Neural crest cell (in vitro differentiated cells): ENCODE measurements around the gene PKP2. TPM values are rescaled to one million over a fixed set of nuclear protein-coding genes. Genes with fewer than 3 reads are reported as not detected.

Source experiments
- DNase-seq: peaks from one replicate; pipeline ENCODE4 v3.0.0; 2021; ENCODE audit warnings: low read depth, mixed read lengths, low spot score
- H3K27ac Mint-ChIP-seq: one replicate; pipeline ENCODE4 v1.8.0; 2021; ENCODE audit warnings: mild to moderate bottlenecking, mixed read lengths; ENCODE audit not compliant: unreplicated experiment
- H3K27me3 Mint-ChIP-seq: 2 replicates; pipeline ENCODE4 v1.8.0; 2021; ENCODE audit warnings: low read depth, mild to moderate bottlenecking, mixed read lengths
- H3K36me3 Mint-ChIP-seq: 2 replicates; pipeline ENCODE4 v1.8.0; 2021; ENCODE audit warnings: low read depth, mild to moderate bottlenecking, mixed read lengths
- H3K4me1 Mint-ChIP-seq: 2 replicates; pipeline ENCODE4 v1.8.0; 2021; ENCODE audit warnings: mixed read lengths
- H3K4me3 Mint-ChIP-seq: one replicate; pipeline ENCODE4 v1.8.0; 2021; ENCODE audit warnings: mild to moderate bottlenecking, mixed read lengths
- H3K9me3 Mint-ChIP-seq: 2 replicates; pipeline ENCODE4 v1.8.0; 2021; ENCODE audit warnings: mixed read lengths
- total RNA-seq: library from RNA; stranded (reverse); gene quantifications from 2 replicates; pipeline ENCODE4 v1.2.1, GENCODE V29; 2021
- TF ChIP-seq, protein P1 (sequence below): fragments of 200-600 bp; sonication (generic); conservative IDR thresholded peaks from 2 replicates; pipeline ENCODE4 v1.5.0; 2021; ENCODE audit warnings: antibody characterized with exemption, mild to moderate bottlenecking

The PKP2 gene
- total RNA-seq, 1 donor from 2014 or later: 3.6 TPM

DNA sequence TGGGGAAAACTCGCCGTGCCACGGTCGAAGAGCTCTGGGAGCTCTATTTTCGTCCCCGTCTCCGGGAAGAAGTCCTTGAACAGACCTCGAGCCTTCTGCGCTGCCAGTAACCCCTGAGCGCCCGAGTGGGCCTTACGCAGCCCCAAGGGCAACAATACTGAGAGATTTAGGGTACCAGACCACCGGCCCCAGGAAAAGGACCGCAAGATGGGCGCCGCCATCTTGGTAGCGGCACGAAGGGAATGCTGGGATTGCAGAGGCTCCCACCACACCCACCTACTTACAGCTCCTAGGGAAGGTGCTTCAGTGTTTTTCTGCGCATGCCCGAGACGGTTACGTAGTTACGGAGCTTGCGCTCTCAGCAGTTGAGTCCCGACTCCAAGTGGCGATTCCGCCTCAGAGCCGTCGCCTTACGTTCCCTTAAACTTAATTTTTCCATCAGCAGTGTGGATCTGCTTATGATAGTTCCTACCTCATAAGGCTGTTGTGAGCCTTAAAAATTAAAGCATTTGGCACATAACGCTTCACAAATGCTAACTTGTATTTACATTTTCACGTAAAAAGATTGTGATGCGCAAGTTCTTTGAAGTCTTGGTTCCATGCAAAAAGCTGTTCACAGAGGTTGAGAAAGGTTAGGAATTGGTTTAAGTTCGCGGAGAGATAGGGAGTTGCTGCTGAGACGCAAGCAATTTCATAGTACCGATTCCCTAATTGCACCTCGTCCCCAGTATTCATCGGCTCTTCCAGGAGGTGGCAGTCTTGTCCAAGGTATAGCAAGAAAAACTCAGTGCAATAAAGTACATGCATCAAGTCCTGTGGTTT lies 140.7 kb downstream of the PKP2 start, which contains the start of gene YARS2:
Gene YARS2 (minus strand): TSS at position 244 of the 822 bp plus-strand sequence. CDS start 23 bp downstream, at position 221.
- Mint-ChIP-seq H3K27me3 (peaks cover 3% of the 10 kb centered on the region), H3K27ac (peak within 1 kb of the TSS; percentile 76), H3K36me3 (no peaks in the 10 kb centered on the region), H3K4me1 (peaks cover 19% of the 10 kb centered on the region), H3K9me3 (no peaks in the 10 kb centered on the region), H3K4me3 (peak within 1 kb of the TSS; percentile 89)
- DNase-seq: peak; percentile 83
- TF ChIP-seq, protein P1, sequence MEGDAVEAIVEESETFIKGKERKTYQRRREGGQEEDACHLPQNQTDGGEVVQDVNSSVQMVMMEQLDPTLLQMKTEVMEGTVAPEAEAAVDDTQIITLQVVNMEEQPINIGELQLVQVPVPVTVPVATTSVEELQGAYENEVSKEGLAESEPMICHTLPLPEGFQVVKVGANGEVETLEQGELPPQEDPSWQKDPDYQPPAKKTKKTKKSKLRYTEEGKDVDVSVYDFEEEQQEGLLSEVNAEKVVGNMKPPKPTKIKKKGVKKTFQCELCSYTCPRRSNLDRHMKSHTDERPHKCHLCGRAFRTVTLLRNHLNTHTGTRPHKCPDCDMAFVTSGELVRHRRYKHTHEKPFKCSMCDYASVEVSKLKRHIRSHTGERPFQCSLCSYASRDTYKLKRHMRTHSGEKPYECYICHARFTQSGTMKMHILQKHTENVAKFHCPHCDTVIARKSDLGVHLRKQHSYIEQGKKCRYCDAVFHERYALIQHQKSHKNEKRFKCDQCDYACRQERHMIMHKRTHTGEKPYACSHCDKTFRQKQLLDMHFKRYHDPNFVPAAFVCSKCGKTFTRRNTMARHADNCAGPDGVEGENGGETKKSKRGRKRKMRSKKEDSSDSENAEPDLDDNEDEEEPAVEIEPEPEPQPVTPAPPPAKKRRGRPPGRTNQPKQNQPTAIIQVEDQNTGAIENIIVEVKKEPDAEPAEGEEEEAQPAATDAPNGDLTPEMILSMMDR: peak; percentile 100

DNA sequence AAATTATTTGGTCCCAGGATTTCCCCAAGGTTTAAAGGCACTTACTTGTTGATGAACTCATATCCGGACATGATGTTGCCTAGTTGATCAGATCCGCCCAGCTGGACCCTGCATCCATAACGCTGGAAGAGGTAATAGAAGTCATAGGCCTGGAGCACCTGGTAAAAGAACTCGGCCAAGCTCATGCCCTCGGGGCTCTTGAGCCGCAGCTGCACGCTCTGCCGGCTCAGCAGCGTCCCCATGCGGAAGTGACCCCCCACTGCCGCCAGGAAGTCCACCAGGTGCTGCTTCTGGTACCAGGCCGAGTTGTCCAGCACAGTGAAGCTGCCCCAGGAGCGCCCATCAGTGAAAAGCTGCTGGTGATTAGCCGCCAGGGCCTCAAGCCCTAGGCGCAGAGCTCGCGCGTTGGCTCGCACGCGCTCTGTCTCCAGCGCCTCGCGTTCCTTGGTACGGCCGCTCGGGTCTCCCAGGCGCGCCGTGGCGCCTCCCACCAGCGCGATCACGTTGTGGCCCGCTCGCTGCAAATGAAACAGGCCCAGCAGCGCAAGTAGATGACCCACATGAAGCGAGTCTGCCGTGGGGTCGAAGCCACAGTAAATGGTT lies 141.4 kb downstream of the PKP2 start:
- peaks cover 19% of the 10 kb centered on the region for H3K4me1 Mint-ChIP-seq
- H3K4me3 Mint-ChIP-seq: peak overlapping the region; percentile 89
- DNase-seq: peak; percentile 73
- TF ChIP-seq, protein P1: peak; percentile 96
- H3K27ac Mint-ChIP-seq: peak overlapping the region; percentile 76
- H3K27me3 Mint-ChIP-seq: peaks cover 2% of the 10 kb centered on the region
- H3K36me3 Mint-ChIP-seq: no peaks in the 10 kb centered on the region
- H3K9me3 Mint-ChIP-seq: no peaks in the 10 kb centered on the region

GRCh38 chr12:32754111-32754510 lies 142.5 kb downstream of the PKP2 start:
- peaks cover 19% of the 10 kb centered on the region for H3K4me1 Mint-ChIP-seq
- no peak for DNase-seq
- TF ChIP-seq, protein P1: no peak
- no peaks in the 10 kb centered on the region for H3K9me3 Mint-ChIP-seq
- H3K36me3 Mint-ChIP-seq: peaks cover 3% of the 10 kb centered on the region
- H3K27ac Mint-ChIP-seq: no peak overlapping the region
- H3K4me3 Mint-ChIP-seq: peak overlapping the region; percentile 89
- no peaks in the 10 kb centered on the region for H3K27me3 Mint-ChIP-seq

DNA sequence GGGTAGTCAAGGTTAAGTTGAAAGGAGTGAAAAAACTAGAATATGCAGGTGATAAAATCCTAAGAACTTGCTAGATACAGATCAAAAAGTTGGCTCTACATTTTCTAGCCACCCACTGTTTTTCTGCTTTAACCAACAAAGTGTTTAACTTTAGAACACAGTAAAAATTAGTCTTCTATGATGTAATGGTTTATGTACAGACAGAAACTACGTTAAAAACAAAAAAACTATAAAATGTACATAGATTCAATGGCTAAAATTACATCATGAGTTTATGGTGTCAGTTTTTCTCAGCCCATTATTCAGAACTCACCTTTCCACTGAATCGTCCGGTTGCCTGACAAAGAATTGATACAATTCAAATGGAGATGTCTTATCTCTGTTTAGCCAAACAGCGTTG lies 143.0 kb downstream of the PKP2 start:
- H3K36me3 Mint-ChIP-seq: peaks cover 3% of the 10 kb centered on the region
- TF ChIP-seq, protein P1: no peak
- H3K4me1 Mint-ChIP-seq: peaks cover 19% of the 10 kb centered on the region
- DNase-seq: no peak
- peak overlapping the region; percentile 12 for H3K27ac Mint-ChIP-seq
- no peaks in the 10 kb centered on the region for H3K9me3 Mint-ChIP-seq
- H3K4me3 Mint-ChIP-seq: peak overlapping the region; percentile 89
- no peaks in the 10 kb centered on the region for H3K27me3 Mint-ChIP-seq

DNA sequence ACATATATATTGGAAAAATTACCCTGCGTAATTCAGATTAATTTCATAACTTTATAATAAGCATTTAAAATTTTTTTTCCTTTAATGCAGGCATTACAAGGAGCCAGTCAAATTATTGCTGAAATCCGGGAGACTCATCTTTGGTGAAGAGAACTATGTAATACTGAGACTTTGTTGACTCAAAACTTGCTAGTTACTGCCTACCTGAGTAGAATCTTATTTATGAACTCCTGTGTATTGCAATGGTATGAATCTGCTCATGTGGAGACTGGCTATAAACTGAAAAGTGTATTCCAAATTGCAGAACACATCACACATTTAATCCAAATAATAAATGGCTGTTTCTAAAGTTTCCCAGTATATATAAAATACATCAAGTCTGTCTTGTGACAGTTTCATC lies 153.3 kb downstream of the PKP2 start:
- H3K27me3 Mint-ChIP-seq: no peaks in the 10 kb centered on the region
- no peak overlapping the region for H3K4me3 Mint-ChIP-seq
- H3K36me3 Mint-ChIP-seq: peaks cover 4% of the 10 kb centered on the region
- no peak for DNase-seq
- no peak overlapping the region for H3K27ac Mint-ChIP-seq
- H3K9me3 Mint-ChIP-seq: no peaks in the 10 kb centered on the region
- no peaks in the 10 kb centered on the region for H3K4me1 Mint-ChIP-seq
- TF ChIP-seq, protein P1: no peak
